Left cardiac atrium (tissue), 4 donors: ENCODE measurements around the gene HPD. TPM values are rescaled to one million over a fixed set of nuclear protein-coding genes. Genes with fewer than 3 reads are reported as not detected.

Source experiments
- ATAC-seq, 2 donors: fragments of 200-7000 bp; cut with Tn5 transposase; one replicate each; pipeline ENCODE4 v1.9.1; 2020; ENCODE audit warnings: mild to moderate bottlenecking in 2 of 2, moderate library complexity in 2 of 2
- DNase-seq: peaks from one replicate; pipeline ENCODE4 v3.0.0-alpha.2; 2020
- intact Hi-C, 2 donors: fragments of 100-400 bp; cut with DNase I; formaldehyde crosslinking; loops; one replicate each; pipeline versions ENCODE4 v1.14.1 to v1.15.1; 2022 to 2023
- total RNA-seq, 2 donors: library from RNA; stranded (reverse); fragmentation: NEBNext Ultra II Directional; extraction: Animal tissue kit (Norgen Biotek cat#: 25700); gene quantifications; one replicate each; pipeline ENCODE4 v1.2.1, GENCODE V29; 2021
- donor health status: DM: no; HTN: yes; CAD: no.
- donor health status: DM: no; HTN: yes; CAD: no; lungs with severe emphysema.
- donor health status: DM: yes; HTN: yes; CAD: no.
- donor health status: Dilated cardiomyopathy.

Gene HPD
- total RNA-seq, 2 donors from 2014 or later, result 1.8 to 2.9 TPM

GRCh38 chr12:121805171-121806008 lies 53.3 kb downstream of the HPD start:
- intact Hi-C loops, result no loop called here
- ATAC-seq, result no peak
- DNase-seq, result peak; percentile 27

GRCh38 chr12:121804417-121805111 lies 54.1 kb downstream of the HPD start:
- intact Hi-C loops, result no loop called here
- ATAC-seq (no peak), DNase-seq (peak; percentile 43)

GRCh38 chr12:121803861-121804416 lies 54.7 kb downstream of the HPD start, which contains the start of gene SETD1B:
Gene SETD1B (plus strand): TSS chr12:121804009. CDS start chr12:121804738, 729 bp downstream.
- DNase-seq, result peak; percentile 74
- peak; percentile 12 to 24 for ATAC-seq
- intact Hi-C loops, result no loop called here

GRCh38 chr12:121802843-121803698 lies 55.6 kb downstream of the HPD start:
- ATAC-seq (peak; percentile 43 to 47), DNase-seq (peak; percentile 90)
- intact Hi-C loops, result no loop called here

GRCh38 chr12:121802485-121802842 lies 56.2 kb downstream of the HPD start:
- ATAC-seq, result no peak
- intact Hi-C loops, result no loop called here
- DNase-seq, result no peak

- DNase-seq (peak; percentile 16), ATAC-seq (no peak)
- intact Hi-C loops, result no loop called here
These were observed 56.8 kb downstream of the HPD start for GRCh38 chr12:121801595-121802484.

GRCh38 chr12:121800694-121801594 lies 57.7 kb downstream of the HPD start:
- ATAC-seq (peak in 1 of 2 donors; percentile 2), DNase-seq (peak; percentile 86)
- intact Hi-C loops, result no loop called here

GRCh38 chr12:121799842-121800693 lies 58.6 kb downstream of the HPD start:
- intact Hi-C loops, result no loop called here
- peak; percentile 31 to 65 for ATAC-seq
- DNase-seq, result peak; percentile 95

- peak; percentile 79 for DNase-seq
- intact Hi-C loops, result no loop called here
- ATAC-seq, result peak; percentile 9 to 12
These were observed 59.4 kb downstream of the HPD start for GRCh38 chr12:121799156-121799841.

- no peak for DNase-seq
- intact Hi-C loops, result no loop called here
- no peak for ATAC-seq
These were observed 59.9 kb downstream of the HPD start for GRCh38 chr12:121798787-121799155.

GRCh38 chr12:121797937-121798786 lies 60.5 kb downstream of the HPD start:
- DNase-seq (peak; percentile 79), ATAC-seq (peak; percentile 1 to 11)
- intact Hi-C loops, result no loop called here

- ATAC-seq, result peak; percentile 28 to 41
- DNase-seq, result peak; percentile 98
- intact Hi-C loops, result no loop called here
These were observed 61.6 kb downstream of the HPD start for GRCh38 chr12:121796855-121797751.

GRCh38 chr12:121795034-121795968 lies 63.4 kb downstream of the HPD start:
- DNase-seq (peak; percentile 90), ATAC-seq (peak; percentile 45 to 50)
- intact Hi-C loops, result loop anchor here in 1 of 2 donors (1.0 to 2.0 kb wide), 2 partner anchors 17 to 94 kb away; partner anchors contain the start of gene PSMD9
